ENCODE data around the gene GSN. TPM values are rescaled to one million over a fixed set of nuclear protein-coding genes. Genes with fewer than 3 reads are reported as not detected.

Gene GSN
- total and polyA plus RNA-seq, 9 of the 15 experiments (the other 6 are each of a cell fraction or from before 2014, with no cell fraction given) = 0.39 to 16.6 (median 8.2) TPM

- TF ChIP-seq FUS (optimal IDR thresholded peaks at IDR 0.05; ENCODE audit: low read depth, low read length) (no peak), SAFB (IDR thresholded peaks at IDR 0.05; ENCODE audit: borderline replicate concordance, low read depth, low read length) (no peak), ETV5 (CRISPR knock-in tag; IDR thresholded peaks at IDR 0.05; ENCODE audit: low read depth) (no peak), CREB1 (IDR thresholded peaks at IDR 0.05) (no peak), CREB1 (CRISPR knock-in tag; IDR thresholded peaks at IDR 0.05) (peak; percentile 42; the same call in 1 of the 2 replicates), HSF4 (CRISPR knock-in tag; IDR thresholded peaks at IDR 0.05; ENCODE audit: borderline replicate concordance) (peak; percentile 69; the same call in 1 of the 2 replicates), ZNF444 (CRISPR knock-in tag; IDR thresholded peaks at IDR 0.05) (peak; percentile 33; the same call in 1 of the 2 replicates), ZFPM2 (CRISPR knock-in tag; IDR thresholded peaks at IDR 0.05) (peak; percentile 79; the same call in 1 of the 2 replicates), MED1 (CRISPR knock-in tag; IDR thresholded peaks at IDR 0.05; ENCODE audit: borderline replicate concordance) (no peak), MCM2 (IDR thresholded peaks at IDR 0.05; ENCODE audit: low read depth) (no peak), IRF9 (tag; IDR thresholded peaks at IDR 0.05) (peak; percentile 95), ZNF24 (IDR thresholded peaks at IDR 0.05) (no peak), DPF2 (IDR thresholded peaks at IDR 0.05) (peak; percentile 80), SMARCA4 (IDR thresholded peaks at IDR 0.05) (peak; percentile 53), TAF7 (tag; IDR thresholded peaks at IDR 0.05) (peak; percentile 52; the same call in 1 of the 2 replicates), EZH2 (IDR thresholded peaks at IDR 0.05; ENCODE audit: borderline replicate concordance, low read depth, low read length) (no peak), RBM25 (IDR thresholded peaks at IDR 0.05; ENCODE audit: low read depth, low read length, severe bottlenecking) (no peak)
- TF ChIP-seq, protein P1, sequence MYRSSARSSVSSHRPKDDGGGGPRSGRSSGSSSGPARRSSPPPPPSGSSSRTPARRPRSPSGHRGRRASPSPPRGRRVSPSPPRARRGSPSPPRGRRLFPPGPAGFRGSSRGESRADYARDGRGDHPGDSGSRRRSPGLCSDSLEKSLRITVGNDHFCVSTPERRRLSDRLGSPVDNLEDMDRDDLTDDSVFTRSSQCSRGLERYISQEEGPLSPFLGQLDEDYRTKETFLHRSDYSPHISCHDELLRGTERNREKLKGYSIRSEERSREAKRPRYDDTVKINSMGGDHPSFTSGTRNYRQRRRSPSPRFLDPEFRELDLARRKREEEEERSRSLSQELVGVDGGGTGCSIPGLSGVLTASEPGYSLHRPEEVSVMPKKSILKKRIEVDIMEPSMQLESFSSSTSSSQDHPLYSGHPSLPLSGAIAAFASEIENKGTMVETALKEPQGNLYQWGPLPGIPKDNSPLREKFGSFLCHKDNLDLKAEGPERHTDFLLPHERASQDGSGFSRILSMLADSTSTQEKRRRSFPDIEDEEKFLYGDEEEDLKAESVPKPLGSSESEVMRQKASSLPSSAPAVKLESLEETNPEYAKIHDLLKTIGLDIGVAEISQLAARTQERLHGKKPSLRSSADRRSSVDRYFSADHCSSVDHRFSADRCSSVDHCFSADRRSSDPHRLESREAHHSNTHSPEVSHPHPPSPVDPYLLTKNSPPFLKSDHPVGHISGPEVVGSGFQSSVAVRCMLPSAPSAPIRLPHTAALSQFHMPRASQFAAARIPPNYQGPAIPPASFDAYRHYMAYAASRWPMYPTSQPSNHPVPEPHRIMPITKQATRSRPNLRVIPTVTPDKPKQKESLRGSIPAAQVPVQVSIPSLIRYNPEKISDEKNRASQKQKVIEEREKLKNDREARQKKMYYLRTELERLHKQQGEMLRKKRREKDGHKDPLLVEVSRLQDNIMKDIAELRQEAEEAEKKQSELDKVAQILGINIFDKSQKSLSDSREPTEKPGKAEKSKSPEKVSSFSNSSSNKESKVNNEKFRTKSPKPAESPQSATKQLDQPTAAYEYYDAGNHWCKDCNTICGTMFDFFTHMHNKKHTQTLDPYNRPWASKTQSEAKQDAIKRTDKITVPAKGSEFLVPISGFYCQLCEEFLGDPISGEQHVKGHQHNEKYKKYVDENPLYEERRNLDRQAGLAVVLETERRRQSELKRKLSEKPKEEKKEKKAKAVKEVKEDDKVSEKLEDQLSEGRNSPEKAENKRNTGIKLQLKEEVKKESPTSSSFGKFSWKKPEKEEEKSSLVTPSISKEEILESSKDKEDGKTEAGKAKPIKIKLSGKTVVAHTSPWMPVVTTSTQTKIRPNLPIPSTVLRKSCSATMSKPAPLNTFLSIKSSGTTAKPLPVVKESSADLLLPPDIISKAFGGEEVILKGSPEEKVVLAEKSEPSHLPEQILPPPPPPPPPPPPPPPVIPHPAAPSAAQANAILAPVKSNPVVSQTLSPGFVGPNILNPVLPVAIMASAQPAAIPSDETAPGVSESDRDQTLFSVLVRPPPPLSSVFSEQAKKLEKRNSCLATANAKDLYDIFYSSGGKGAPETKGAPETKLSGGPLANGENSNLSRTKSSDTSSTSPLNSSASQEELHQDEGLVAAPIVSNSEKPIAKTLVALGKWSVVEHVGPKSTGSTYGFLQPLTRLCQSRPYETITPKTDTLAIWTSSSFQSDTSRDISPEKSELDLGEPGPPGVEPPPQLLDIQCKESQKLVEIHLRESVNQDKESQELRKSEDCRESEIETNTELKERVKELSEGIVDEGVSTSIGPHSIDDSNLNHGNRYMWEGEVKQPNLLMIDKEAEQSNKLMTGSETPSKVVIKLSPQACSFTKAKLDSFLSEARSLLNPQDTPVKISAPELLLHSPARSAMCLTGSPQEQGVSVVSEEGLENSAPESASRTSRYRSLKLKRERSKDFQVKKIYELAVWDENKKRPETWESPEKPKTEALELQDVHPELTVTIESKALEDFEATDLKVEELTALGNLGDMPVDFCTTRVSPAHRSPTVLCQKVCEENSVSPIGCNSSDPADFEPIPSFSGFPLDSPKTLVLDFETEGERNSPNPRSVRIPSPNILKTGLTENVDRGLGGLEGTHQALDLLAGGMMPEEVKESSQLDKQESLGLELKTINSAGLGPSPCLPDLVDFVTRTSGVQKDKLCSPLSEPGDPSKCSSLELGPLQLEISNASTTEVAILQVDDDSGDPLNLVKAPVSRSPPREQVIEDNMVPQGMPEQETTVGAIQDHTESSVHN (IDR thresholded peaks at IDR 0.05; ENCODE audit: borderline replicate concordance in 1 of 2, low read depth in 1 of 2) = no peak
Observed at GRCh38 chr9:121218357-121219027, 49.5 kb upstream of the GSN start (continued).

All from K562 (cell line).